Left lung (tissue), 10 donors: ENCODE results near the gene SDK2. TPM values are rescaled to one million over a fixed set of nuclear protein-coding genes. Genes with fewer than 3 reads are reported as not detected.

Source experiments
- ATAC-seq: fragments of 200-7000 bp; cut with Tn5 transposase; one replicate; pipeline ENCODE4 v1.9.1; 2020; ENCODE audit warnings: moderate library complexity
- DNase-seq, 4 donors: peaks; one replicate each; pipeline ENCODE4 v3.0.0-alpha.2; 2013 to 2020
- H3K27ac ChIP-seq, 2 donors: fragments of 200-600 bp; sonication (generic) in 1 of 2; one replicate each; pipeline versions ENCODE4 v1.5.0 to v1.8.0; 2020 to 2021
- H3K27me3 ChIP-seq, 2 donors: fragments of 200-600 bp; sonication (generic) in 1 of 2; one replicate each; pipeline versions ENCODE4 v1.5.0 to v1.8.0; 2020 to 2021
- H3K36me3 ChIP-seq, 2 donors: fragments of 200-600 bp; sonication (generic) in 1 of 2; one replicate each; pipeline versions ENCODE4 v1.5.0 to v1.8.0; 2020 to 2021
- H3K4me1 ChIP-seq, 2 donors: fragments of 200-600 bp; one replicate each; pipeline ENCODE4 v1.8.0; 2021
- H3K4me3 ChIP-seq, 2 donors: fragments of 200-600 bp; sonication (generic) in 1 of 2; one replicate each; pipeline versions ENCODE4 v1.5.0 to v1.8.0; 2020 to 2021; ENCODE audit warnings: mild to moderate bottlenecking in 1 of 2
- H3K9me3 ChIP-seq, 2 donors: fragments of 200-600 bp; sonication (generic) in 1 of 2; one replicate each; pipeline versions ENCODE4 v1.5.0 to v1.8.0; 2020 to 2021
- CTCF ChIP-seq, 2 donors: fragments of 200-600 bp; sonication (generic) in 1 of 2; IDR thresholded peaks; one replicate each; pipeline versions ENCODE4 v1.5.0 to v1.8.0; 2021; ENCODE audit warnings: antibody characterized with exemption in 2 of 2
- intact Hi-C, 2 donors: fragments of 100-400 bp; cut with DNase I; formaldehyde crosslinking; loops; one replicate each; pipeline versions ENCODE4 v1.11.2 to v1.14.2; 2022
- polyA plus RNA-seq, 6 donors: library from polyadenylated mRNA; unstranded; fragments of 120-200 nt; gene quantifications; one replicate each; pipeline ENCODE4 v1.2.1, GENCODE V29; 2013; ENCODE audit not compliant: insufficient read length in 6 of 6
- total RNA-seq, 2 donors: library from RNA; stranded (reverse); fragmentation: NEBNext Ultra II Directional; extraction: Animal tissue kit (Norgen Biotek cat#: 25700); gene quantifications; one replicate each; pipeline ENCODE4 v1.2.1, GENCODE V29; 2021
- donor health status: DM: no; HTN: yes; CAD: no.
- donor health status: DM: no; HTN: no; CAD: no.

Gene SDK2
- total and polyA plus RNA-seq, 8 donors, result 6.0 to 10.9 (median 7.5) TPM

- Histone ChIP-seq H3K27me3 (no peaks in the 10 kb centered on the region), H3K4me1 (no peaks in the 10 kb centered on the region), H3K4me3 (no peak overlapping the region), H3K27ac (no peak overlapping the region), H3K9me3 (no peaks in the 10 kb centered on the region), H3K36me3 (no peaks in the 10 kb centered on the region)
- intact Hi-C loops, result no loop called here
- DNase-seq (peak in 1 of 4 donors; percentile 66), ATAC-seq (no peak)
- TF ChIP-seq CTCF (IDR thresholded peaks at IDR 0.05), result no peak
Observed at GRCh38 chr17:73510981-73511718, 133.1 kb downstream of the SDK2 start.

GRCh38 chr17:73508931-73509605, 135.2 kb downstream of the SDK2 start:
- no peak for ATAC-seq
- Histone ChIP-seq H3K4me1 (no peaks in the 10 kb centered on the region), H3K27ac (no peak overlapping the region), H3K27me3 (no peaks in the 10 kb centered on the region), H3K4me3 (no peak overlapping the region), H3K9me3 (no peaks in the 10 kb centered on the region), H3K36me3 (no peaks in the 10 kb centered on the region)
- no peak for DNase-seq
- intact Hi-C loops, result no loop called here
- TF ChIP-seq CTCF (IDR thresholded peaks at IDR 0.05), result no peak

- DNase-seq (peak in 1 of 4 donors; percentile 55), ATAC-seq (no peak)
- H3K4me3 ChIP-seq, result no peak overlapping the region
- H3K36me3 ChIP-seq, result no peaks in the 10 kb centered on the region
- TF ChIP-seq CTCF (IDR thresholded peaks at IDR 0.05), result no peak
- no peak overlapping the region for H3K27ac ChIP-seq
- no peaks in the 10 kb centered on the region for H3K27me3 ChIP-seq
- no peaks in the 10 kb centered on the region for H3K4me1 ChIP-seq
- no peaks in the 10 kb centered on the region for H3K9me3 ChIP-seq
- intact Hi-C loops, result no loop called here
Observed at GRCh38 chr17:73508057-73508930, 136.0 kb downstream of the SDK2 start.

- no peaks in the 10 kb centered on the region for H3K4me1 ChIP-seq
- H3K9me3 ChIP-seq, result no peaks in the 10 kb centered on the region
- H3K27ac ChIP-seq, result no peak overlapping the region
- ATAC-seq (no peak), DNase-seq (peak in 1 of 4 donors; percentile 50)
- intact Hi-C loops, result no loop called here
- no peaks in the 10 kb centered on the region for H3K27me3 ChIP-seq
- no peaks in the 10 kb centered on the region for H3K36me3 ChIP-seq
- no peak overlapping the region for H3K4me3 ChIP-seq
- no peak for TF ChIP-seq CTCF (IDR thresholded peaks at IDR 0.05)
Observed at GRCh38 chr17:73506470-73507435, 137.5 kb downstream of the SDK2 start.
